SU-DHL-6 (cell line): ENCODE results near the gene PSMC3IP.

Experiments used
- H2AFZ ChIP-seq: fragments of 200-600 bp; sonication (generic); 2 replicates; pipeline ENCODE4 v1.6.1; 2014; ENCODE audit warnings: low read depth, mild to moderate bottlenecking, moderate library complexity, mixed read lengths, antibody characterized with exemption, low read length; ENCODE audit not compliant: severe bottlenecking
- H3F3A ChIP-seq: fragments of 200-600 bp; shearing (Covaris generic); 2 replicates; pipeline ENCODE4 v1.6.0; 2016; ENCODE audit warnings: antibody characterized with exemption, mild to moderate bottlenecking; ENCODE audit not compliant: insufficient read depth
- H3K27ac ChIP-seq: fragments of 200-600 bp; sonication (generic); 2 replicates; pipeline ENCODE4 v1.5.1; 2016; ENCODE audit warnings: low read depth, mild to moderate bottlenecking, low read length, moderate library complexity, mixed read lengths
- H3K27me3 ChIP-seq: fragments of 200-600 bp; sonication (generic), shearing (Covaris generic); 2 replicates; pipeline ENCODE4 v1.6.0; 2014; ENCODE audit warnings: mild to moderate bottlenecking, low read length
- H3K36me3 ChIP-seq: fragments of 200-600 bp; sonication (generic); 2 replicates; pipeline ENCODE4 v1.6.1; 2014; ENCODE audit warnings: mild to moderate bottlenecking, low read length, mixed read lengths
- H3K4me2 ChIP-seq: fragments of 300-600, 200-600 bp; shearing (Covaris generic), sonication (generic); 2 replicates; pipeline ENCODE4 v1.6.0; 2014; ENCODE audit warnings: low read length, low read depth, mild to moderate bottlenecking; ENCODE audit not compliant: poor library complexity, severe bottlenecking
- H3K4me3 ChIP-seq: fragments of 200-600 bp; sonication (generic); 2 replicates; pipeline ENCODE4 v1.5.1; 2014; ENCODE audit warnings: antibody characterized with exemption, low read length, mild to moderate bottlenecking, mixed read lengths; ENCODE audit not compliant: insufficient read depth, poor library complexity, severe bottlenecking
- H3K79me2 ChIP-seq: fragments of 200-600 bp; sonication (generic); 2 replicates; pipeline ENCODE4 v1.6.1; 2014; ENCODE audit warnings: mild to moderate bottlenecking, low read length, moderate library complexity; ENCODE audit not compliant: insufficient read depth
- H3K9ac ChIP-seq: fragments of 200-600 bp; sonication (generic); 2 replicates; pipeline ENCODE4 v1.7.0; 2014; ENCODE audit warnings: mild to moderate bottlenecking, low read length
- H3K9me2 ChIP-seq: fragments of 200-600 bp; sonication (generic); replicated peaks from 2 replicates; pipeline ENCODE4 v1.6.1; 2014; ENCODE audit warnings: low read length; ENCODE audit not compliant: insufficient read depth
- H3K9me3 ChIP-seq: fragments of 200-600 bp; sonication (generic); 2 replicates; pipeline ENCODE4 v1.6.1; 2014; ENCODE audit warnings: low read length, mixed read lengths; ENCODE audit not compliant: insufficient read depth
- H4K20me1 ChIP-seq: fragments of 200-600 bp; sonication (generic); 2 replicates; pipeline ENCODE4 v1.6.1; 2014; ENCODE audit warnings: low read depth, mild to moderate bottlenecking, antibody characterized with exemption, low read length, moderate library complexity, mixed read lengths
- EZH2phosphoT487 ChIP-seq: fragments of 200-600 bp; sonication (generic), shearing (Covaris generic); conservative IDR thresholded peaks from 2 replicates; pipeline ENCODE4 v1.6.1; 2018; ENCODE audit warnings: mild to moderate bottlenecking, antibody characterized with exemption, low read length, moderate library complexity, mixed read lengths
- TF ChIP-seq, protein P1 (sequence below): fragments of 200-600 bp; sonication (generic); IDR thresholded peaks from one replicate; pipeline ENCODE4 v1.5.1; 2017; ENCODE audit warnings: antibody characterized with exemption, mild to moderate bottlenecking, low read length, moderate library complexity; ENCODE audit not compliant: insufficient read depth, poor library complexity, severe bottlenecking

Gene PSMC3IP

DNA sequence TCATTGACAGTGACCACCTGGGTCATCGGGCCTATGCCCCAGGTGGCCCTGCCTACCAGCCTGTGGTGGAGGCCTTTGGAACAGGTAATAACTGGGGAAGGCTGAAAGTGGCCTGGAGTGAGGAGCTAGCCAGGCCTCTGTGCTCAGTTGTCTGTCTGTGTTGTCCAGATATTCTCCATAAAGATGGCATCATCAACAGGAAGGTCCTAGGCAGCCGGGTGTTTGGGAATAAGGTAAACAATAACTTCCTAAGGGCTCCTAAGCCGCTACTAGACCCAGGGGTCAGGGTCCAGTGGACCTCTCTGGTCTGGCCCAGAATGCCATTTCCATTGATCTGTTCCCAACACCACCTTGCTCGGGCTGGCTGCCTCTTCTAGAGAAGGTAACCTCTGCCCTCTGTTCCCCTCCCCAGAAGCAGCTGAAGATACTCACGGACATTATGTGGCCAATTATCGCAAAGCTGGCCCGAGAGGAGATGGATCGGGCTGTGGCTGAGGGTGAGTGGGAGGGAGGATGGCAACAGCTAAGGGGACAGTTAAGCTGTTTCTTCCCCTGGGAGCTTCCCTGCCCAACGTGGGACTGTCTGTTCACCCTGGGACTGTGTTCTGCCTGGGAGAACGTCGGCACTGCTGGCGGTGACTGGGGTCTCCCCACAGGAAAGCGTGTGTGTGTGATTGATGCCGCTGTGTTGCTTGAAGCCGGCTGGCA lies 12.6 kb downstream of the PSMC3IP start:
- no peak for TF ChIP-seq EZH2phosphoT487
- TF ChIP-seq, protein P1, sequence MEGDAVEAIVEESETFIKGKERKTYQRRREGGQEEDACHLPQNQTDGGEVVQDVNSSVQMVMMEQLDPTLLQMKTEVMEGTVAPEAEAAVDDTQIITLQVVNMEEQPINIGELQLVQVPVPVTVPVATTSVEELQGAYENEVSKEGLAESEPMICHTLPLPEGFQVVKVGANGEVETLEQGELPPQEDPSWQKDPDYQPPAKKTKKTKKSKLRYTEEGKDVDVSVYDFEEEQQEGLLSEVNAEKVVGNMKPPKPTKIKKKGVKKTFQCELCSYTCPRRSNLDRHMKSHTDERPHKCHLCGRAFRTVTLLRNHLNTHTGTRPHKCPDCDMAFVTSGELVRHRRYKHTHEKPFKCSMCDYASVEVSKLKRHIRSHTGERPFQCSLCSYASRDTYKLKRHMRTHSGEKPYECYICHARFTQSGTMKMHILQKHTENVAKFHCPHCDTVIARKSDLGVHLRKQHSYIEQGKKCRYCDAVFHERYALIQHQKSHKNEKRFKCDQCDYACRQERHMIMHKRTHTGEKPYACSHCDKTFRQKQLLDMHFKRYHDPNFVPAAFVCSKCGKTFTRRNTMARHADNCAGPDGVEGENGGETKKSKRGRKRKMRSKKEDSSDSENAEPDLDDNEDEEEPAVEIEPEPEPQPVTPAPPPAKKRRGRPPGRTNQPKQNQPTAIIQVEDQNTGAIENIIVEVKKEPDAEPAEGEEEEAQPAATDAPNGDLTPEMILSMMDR: no peak
- Histone ChIP-seq H3K9me3 (no peaks in the 10 kb centered on the region), H3K4me3 (no peak overlapping the region), H3K27ac (no peak overlapping the region), H2AFZ (no peak overlapping the region), H3F3A (peaks cover 5% of the 10 kb centered on the region; the same call in 1 of the 2 replicates), H3K36me3 (no peaks in the 10 kb centered on the region), H4K20me1 (no peaks in the 10 kb centered on the region), H3K9ac (no peak overlapping the region), H3K4me2 (no peak overlapping the region), H3K9me2 (no peaks in the 10 kb centered on the region), H3K27me3 (no peaks in the 10 kb centered on the region), H3K79me2 (peaks cover 41% of the 10 kb centered on the region)

DNA sequence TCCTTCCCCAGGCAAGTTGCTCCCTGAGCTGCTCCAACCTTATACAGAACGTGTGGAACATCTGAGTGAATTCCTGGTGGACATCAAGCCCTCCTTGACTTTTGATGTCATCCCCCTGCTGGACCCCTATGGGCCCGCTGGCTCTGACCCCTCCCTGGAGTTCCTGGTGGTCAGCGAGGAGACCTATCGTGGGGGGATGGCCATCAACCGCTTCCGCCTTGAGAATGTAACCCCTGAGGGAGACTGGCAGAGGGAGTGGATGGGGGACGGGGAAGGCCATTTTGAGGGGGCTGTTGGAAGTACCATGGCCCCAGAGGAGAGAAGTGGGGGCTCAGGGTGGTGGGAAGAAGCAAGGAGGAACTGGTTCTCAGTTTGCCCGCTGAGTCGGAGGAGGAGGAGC lies 13.6 kb downstream of the PSMC3IP start:
- H3K4me3 ChIP-seq: no peak overlapping the region
- H3K27ac ChIP-seq: no peak overlapping the region
- TF ChIP-seq, protein P1: no peak
- TF ChIP-seq EZH2phosphoT487: no peak
- no peaks in the 10 kb centered on the region for H3K9me2 ChIP-seq
- no peaks in the 10 kb centered on the region for H4K20me1 ChIP-seq
- peak overlapping the region; percentile 80 for H3K4me2 ChIP-seq
- peaks cover 5% of the 10 kb centered on the region; the same call in 1 of the 2 replicates for H3F3A ChIP-seq
- no peaks in the 10 kb centered on the region for H3K9me3 ChIP-seq
- H3K79me2 ChIP-seq: peaks cover 41% of the 10 kb centered on the region
- no peaks in the 10 kb centered on the region for H3K27me3 ChIP-seq
- H2AFZ ChIP-seq: no peak overlapping the region
- H3K9ac ChIP-seq: 0 out of 2 replicates have a peak overlapping the region, but pooled peaks have one; percentile 85
- no peaks in the 10 kb centered on the region for H3K36me3 ChIP-seq

DNA sequence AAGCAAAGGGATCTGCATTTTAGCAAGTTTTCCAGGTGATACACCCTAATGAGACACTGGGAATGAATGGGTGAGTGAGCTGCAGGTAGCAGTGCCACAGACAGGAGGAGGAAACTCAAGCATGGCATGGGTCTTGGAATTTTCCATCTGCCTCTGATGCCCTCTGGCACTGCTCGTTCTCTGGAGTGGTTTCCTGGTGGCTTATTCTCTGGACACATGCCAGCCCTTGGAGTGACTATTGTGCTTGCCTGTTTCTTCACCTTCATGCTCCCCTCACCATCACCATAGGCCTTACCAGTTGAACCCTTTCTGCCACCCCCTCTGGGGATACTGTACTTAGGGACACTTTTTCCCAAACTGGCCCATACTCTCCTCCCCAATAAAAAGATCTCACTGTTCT lies 14.0 kb downstream of the PSMC3IP start:
- Histone ChIP-seq H3K4me3 (peak overlapping the region; percentile 66), H3K27me3 (no peaks in the 10 kb centered on the region), H3K9me2 (no peaks in the 10 kb centered on the region), H3K36me3 (no peaks in the 10 kb centered on the region), H3K4me2 (peak overlapping the region; percentile 80), H3F3A (peaks cover 5% of the 10 kb centered on the region; the same call in 1 of the 2 replicates), H3K9ac (peak overlapping the region; percentile 85), H3K9me3 (no peaks in the 10 kb centered on the region), H3K27ac (no peak overlapping the region), H3K79me2 (peaks cover 40% of the 10 kb centered on the region), H4K20me1 (no peaks in the 10 kb centered on the region), H2AFZ (no peak overlapping the region)
- TF ChIP-seq, protein P1: no peak
- no peak for TF ChIP-seq EZH2phosphoT487
